Caco-2 (cell line): ENCODE data around the gene PPP2R5C. TPM values are rescaled to one million over a fixed set of nuclear protein-coding genes. Genes with fewer than 3 reads are reported as not detected.

Experiments
- BruUV-seq: library from RNA; stranded (reverse); fragments of 400-500 nt; replicated peaks from 2 replicates; lab custom pipeline; 2021; lab: Mats Ljungman, UMichigan
- CTCF ChIA-PET: fragments of 300-600 bp; sonication (Branson Sonifier 250); formaldehyde crosslinking; loops from one replicate; lab custom pipeline; 2022; ENCODE audit warnings: antibody characterized with exemption; lab: Charles Lee
- POLR2A ChIA-PET: fragments of 300-600 bp; sonication (Branson Sonifier 250); formaldehyde crosslinking; loops from one replicate; lab custom pipeline; 2022; ENCODE audit warnings: antibody characterized with exemption; lab: Charles Lee
- DNase-seq, 2 experiments: peaks; one replicate each; pipeline versions ENCODE4 v3.0.0 to v3.0.0-alpha.2; 2020 to 2022
- H3K27me3 ChIP-seq: replicated peaks from 2 replicates; pipeline ENCODE4 v1.6.0; 2011; ENCODE audit warnings: low read length; ENCODE audit not compliant: control insufficient read depth, insufficient read depth
- H3K36me3 ChIP-seq: 2 replicates; pipeline ENCODE4 v1.5.1; 2011; ENCODE audit warnings: low read length; ENCODE audit not compliant: control insufficient read depth, insufficient read depth
- H3K4me1 ChIP-seq: fragments of 250-450 bp; sonication (Bioruptor Pico); 2 replicates; pipeline ENCODE4 v1.5.1; 2020; ENCODE audit warnings: mild to moderate bottlenecking
- H3K4me3 ChIP-seq: 2 replicates; pipeline ENCODE4 v1.5.1; 2011; ENCODE audit warnings: low read depth, mild to moderate bottlenecking, control low read depth, low read length
- H3K9me3 ChIP-seq: fragments of 250-450 bp; sonication (Bioruptor Pico); 2 replicates; pipeline ENCODE4 v1.5.1; 2020; ENCODE audit warnings: mild to moderate bottlenecking, moderate library complexity
- H3K27ac Mint-ChIP-seq: one replicate; pipeline ENCODE4 v1.8.0; 2022; ENCODE audit warnings: mixed read lengths; ENCODE audit not compliant: unreplicated experiment
- H3K27me3 Mint-ChIP-seq: one replicate; pipeline ENCODE4 v1.8.0; 2022; ENCODE audit warnings: mixed read lengths; ENCODE audit not compliant: insufficient read depth, unreplicated experiment
- H3K36me3 Mint-ChIP-seq: one replicate; pipeline ENCODE4 v1.8.0; 2022; ENCODE audit warnings: mild to moderate bottlenecking, mixed read lengths; ENCODE audit not compliant: insufficient read depth, unreplicated experiment
- H3K4me1 Mint-ChIP-seq: one replicate; pipeline ENCODE4 v1.8.0; 2022; ENCODE audit warnings: low read depth, mixed read lengths; ENCODE audit not compliant: unreplicated experiment
- H3K4me3 Mint-ChIP-seq: one replicate; pipeline ENCODE4 v1.8.0; 2022; ENCODE audit warnings: mild to moderate bottlenecking, moderate library complexity, mixed read lengths; ENCODE audit not compliant: unreplicated experiment
- H3K9me3 Mint-ChIP-seq: one replicate; pipeline ENCODE4 v1.8.0; 2022; ENCODE audit warnings: mixed read lengths; ENCODE audit not compliant: unreplicated experiment
- intact Hi-C: fragments of 100-400 bp; cut with micrococcal nuclease; formaldehyde crosslinking; loops from one replicate; pipeline ENCODE4 v1.10.0; 2022; ENCODE audit not compliant: unreplicated experiment
- total RNA-seq: library from RNA; stranded (reverse); gene quantifications from 2 replicates; pipeline ENCODE4 v1.2.3, GENCODE V29; 2022
- TF ChIP-seq, protein P1 (sequence below), 2 experiments: fragments of 200-600 bp in 1 of 2; IDR thresholded peaks; 1 replicate in 1 of 2; 2 replicates in 1 of 2; pipeline versions ENCODE4 v1.5.1 to v1.8.0; 2011 to 2022; ENCODE audit warnings: antibody characterized with exemption in 1 of 2, control low read depth in 1 of 2, inconsistent platforms in 1 of 2, low read depth in 1 of 2, low read length in 1 of 2, mild to moderate bottlenecking in 1 of 2, moderate library complexity in 1 of 2; ENCODE audit not compliant: insufficient read depth in 1 of 2, severe bottlenecking in 1 of 2, unreplicated experiment in 1 of 2

The PPP2R5C gene
- total RNA-seq, 1 experiment from 2014 or later = 97.5 TPM

DNA sequence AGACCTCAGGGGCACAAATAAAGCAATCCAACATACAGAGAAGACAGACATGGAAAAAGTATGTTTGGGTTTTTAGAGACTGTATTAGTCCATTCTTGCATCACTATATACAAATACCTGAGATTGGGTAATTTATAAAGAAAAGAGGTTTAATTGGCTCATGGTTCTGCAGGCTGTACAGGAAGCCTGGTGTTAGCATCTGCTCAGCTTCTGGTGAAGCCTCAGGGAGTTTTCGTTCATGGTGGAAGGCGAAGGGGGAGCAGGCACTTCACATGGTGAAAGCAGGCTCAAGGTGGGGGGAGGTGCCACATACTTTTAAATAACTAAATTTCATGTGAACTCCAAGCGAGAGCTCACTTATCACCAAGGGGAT lies 3.7 kb upstream of the PPP2R5C start:
- Mint-ChIP-seq H3K4me3 (no peak overlapping the region), H3K27me3 (peaks cover 21% of the 10 kb centered on the region), H3K9me3 (no peaks in the 10 kb centered on the region), H3K4me1 (no peaks in the 10 kb centered on the region), H3K36me3 (no peaks in the 10 kb centered on the region), H3K27ac (no peak overlapping the region)
- intact Hi-C loops = no loop called here
- H3K27me3 ChIP-seq = no peaks in the 10 kb centered on the region
- no peaks in the 10 kb centered on the region for H3K9me3 ChIP-seq
- CTCF ChIA-PET = no interaction called here
- no TSS peak for BruUV-seq
- TF ChIP-seq, protein P1, sequence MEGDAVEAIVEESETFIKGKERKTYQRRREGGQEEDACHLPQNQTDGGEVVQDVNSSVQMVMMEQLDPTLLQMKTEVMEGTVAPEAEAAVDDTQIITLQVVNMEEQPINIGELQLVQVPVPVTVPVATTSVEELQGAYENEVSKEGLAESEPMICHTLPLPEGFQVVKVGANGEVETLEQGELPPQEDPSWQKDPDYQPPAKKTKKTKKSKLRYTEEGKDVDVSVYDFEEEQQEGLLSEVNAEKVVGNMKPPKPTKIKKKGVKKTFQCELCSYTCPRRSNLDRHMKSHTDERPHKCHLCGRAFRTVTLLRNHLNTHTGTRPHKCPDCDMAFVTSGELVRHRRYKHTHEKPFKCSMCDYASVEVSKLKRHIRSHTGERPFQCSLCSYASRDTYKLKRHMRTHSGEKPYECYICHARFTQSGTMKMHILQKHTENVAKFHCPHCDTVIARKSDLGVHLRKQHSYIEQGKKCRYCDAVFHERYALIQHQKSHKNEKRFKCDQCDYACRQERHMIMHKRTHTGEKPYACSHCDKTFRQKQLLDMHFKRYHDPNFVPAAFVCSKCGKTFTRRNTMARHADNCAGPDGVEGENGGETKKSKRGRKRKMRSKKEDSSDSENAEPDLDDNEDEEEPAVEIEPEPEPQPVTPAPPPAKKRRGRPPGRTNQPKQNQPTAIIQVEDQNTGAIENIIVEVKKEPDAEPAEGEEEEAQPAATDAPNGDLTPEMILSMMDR (IDR thresholded peaks at IDR 0.05; ENCODE audit: insufficient read depth in 1 of 2, low read depth in 1 of 2, low read length in 1 of 2, severe bottlenecking in 1 of 2, unreplicated experiment in 1 of 2) = no peak
- POLR2A ChIA-PET = no interaction called here
- no peak for DNase-seq
- H3K4me3 ChIP-seq = no peak overlapping the region
- 0 out of 2 replicates have a peak, but pooled peaks cover 3% of the 10 kb centered on the region for H3K4me1 ChIP-seq
- no peaks in the 10 kb centered on the region for H3K36me3 ChIP-seq

DNA sequence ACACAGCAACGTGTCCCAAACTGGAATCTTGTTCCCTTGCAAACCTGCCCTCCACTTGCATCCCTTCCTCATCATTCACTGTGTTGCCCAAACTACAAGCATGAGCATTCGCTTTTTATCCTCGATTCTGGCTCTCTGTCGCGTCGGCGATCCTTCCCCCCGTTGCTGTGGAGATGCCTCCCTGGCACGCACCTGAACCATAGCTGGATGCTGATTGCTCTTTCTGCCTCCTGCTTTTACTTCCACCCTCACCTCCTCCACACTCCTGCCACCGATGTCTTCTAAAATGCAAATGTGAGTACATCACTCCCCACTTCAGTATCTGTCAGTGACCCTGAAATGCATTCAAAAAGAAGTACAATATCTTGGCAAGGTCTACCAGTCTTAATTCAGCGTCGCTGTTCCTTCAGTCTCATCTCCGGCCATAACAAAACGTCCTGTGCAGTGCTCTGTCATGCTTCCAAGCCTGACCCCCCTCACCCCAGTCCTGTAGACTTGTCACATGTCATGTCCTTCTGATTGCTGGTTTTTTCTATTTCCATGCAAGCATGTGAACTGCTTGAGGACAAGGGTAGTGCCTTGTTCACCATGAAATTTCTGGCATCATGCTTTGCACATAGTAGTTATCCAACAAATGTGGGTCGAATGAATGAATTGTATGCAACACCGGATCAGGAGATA lies 2.5 kb upstream of the PPP2R5C start:
- 0 out of 2 replicates have a peak, but pooled peaks cover 3% of the 10 kb centered on the region for H3K4me1 ChIP-seq

DNA sequence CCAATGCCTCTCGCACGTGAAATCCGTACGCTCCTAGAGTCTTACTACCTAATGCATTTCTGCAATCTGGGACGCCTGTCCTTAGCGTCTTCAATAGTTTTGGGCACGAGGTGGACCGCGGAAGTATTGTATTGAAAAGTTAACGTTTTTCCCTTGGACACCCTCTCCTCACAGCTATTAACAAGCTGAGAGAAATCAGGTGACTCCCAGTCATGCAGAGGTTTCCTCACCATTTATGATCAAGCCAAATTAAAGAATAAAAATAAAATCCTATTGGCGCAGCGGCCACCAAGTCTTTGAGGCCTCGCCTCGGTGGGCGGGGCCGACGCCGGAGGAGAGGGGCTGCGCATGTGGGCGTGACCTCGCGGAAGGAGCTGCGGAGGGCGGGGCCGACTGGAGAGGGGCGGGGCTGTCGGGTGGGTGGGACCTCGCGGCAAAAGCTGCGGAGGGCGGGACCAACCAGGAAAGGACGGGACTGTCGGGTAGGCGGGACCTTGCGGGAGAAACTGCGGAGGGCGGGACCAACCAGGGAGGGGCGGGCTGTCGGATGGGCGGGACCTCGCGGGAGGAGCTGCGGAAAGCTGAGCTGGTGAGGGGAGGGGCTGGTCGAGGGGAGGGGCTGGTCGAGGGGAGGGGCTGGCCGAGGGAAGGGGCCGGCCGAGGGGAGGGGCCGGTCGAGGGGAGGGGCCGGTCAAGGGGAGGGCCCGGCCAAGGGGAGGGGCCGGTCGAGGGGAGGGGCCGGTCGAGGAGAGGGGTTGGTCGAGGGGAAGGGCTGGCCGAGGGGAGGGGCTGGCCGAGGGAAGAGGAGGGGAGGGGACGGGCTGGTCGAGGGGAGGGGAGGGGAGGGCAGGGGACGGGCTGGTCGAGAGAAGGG lies 1.1 kb upstream of the PPP2R5C start:
- Histone ChIP-seq H3K4me1 (0 out of 2 replicates have a peak, but pooled peaks cover 3% of the 10 kb centered on the region), H3K36me3 (no peaks in the 10 kb centered on the region), H3K27me3 (no peaks in the 10 kb centered on the region), H3K9me3 (no peaks in the 10 kb centered on the region), H3K4me3 (peak overlapping the region; percentile 89)
- TF ChIP-seq, protein P1 (IDR thresholded peaks at IDR 0.05; ENCODE audit: insufficient read depth in 1 of 2, low read depth in 1 of 2, low read length in 1 of 2, severe bottlenecking in 1 of 2, unreplicated experiment in 1 of 2) = no peak
- no peaks in the 10 kb centered on the region for H3K4me1 Mint-ChIP-seq
- peak overlapping the region; percentile 76 for H3K4me3 Mint-ChIP-seq
- H3K27ac Mint-ChIP-seq = no peak overlapping the region
- H3K36me3 Mint-ChIP-seq = no peaks in the 10 kb centered on the region
- no TSS peak for BruUV-seq
- ChIA-PET POLR2A (interaction anchor here (0.8 to 1.8 kb wide), 3 partner anchors 29 to 188 kb away, joined by 4 to 36 read pairs (median 4); no protein-coding TSS in a partner anchor), CTCF (interaction anchor here (0.6 to 1.1 kb wide), 10 partner anchors 9 to 474 kb away, joined by 3 to 13 read pairs (median 4); no protein-coding TSS in a partner anchor)
- intact Hi-C loops = loop anchor here (2.0 to 5.0 kb wide), 3 partner anchors 50 to 187 kb away; no protein-coding TSS in a partner anchor
- DNase-seq = peak; percentile 94 to 98
- no peaks in the 10 kb centered on the region for H3K9me3 Mint-ChIP-seq
- peaks cover 15% of the 10 kb centered on the region for H3K27me3 Mint-ChIP-seq

More for the DNA sequence above, 2.5 kb upstream of the PPP2R5C start:
- intact Hi-C loops = no loop called here
- no peaks in the 10 kb centered on the region for H3K27me3 ChIP-seq
- no TSS peak for BruUV-seq
- H3K27me3 Mint-ChIP-seq = peaks cover 20% of the 10 kb centered on the region
- no peak overlapping the region for H3K4me3 Mint-ChIP-seq
- TF ChIP-seq, protein P1 (IDR thresholded peaks at IDR 0.05; ENCODE audit: insufficient read depth in 1 of 2, low read depth in 1 of 2, low read length in 1 of 2, severe bottlenecking in 1 of 2, unreplicated experiment in 1 of 2) = no peak
- POLR2A ChIA-PET = no interaction called here
- no peak overlapping the region for H3K4me3 ChIP-seq
- H3K27ac Mint-ChIP-seq = no peak overlapping the region
- CTCF ChIA-PET = no interaction called here
- no peaks in the 10 kb centered on the region for H3K36me3 ChIP-seq
- no peak for DNase-seq
- H3K9me3 Mint-ChIP-seq = no peaks in the 10 kb centered on the region
- no peaks in the 10 kb centered on the region for H3K36me3 Mint-ChIP-seq
- no peaks in the 10 kb centered on the region for H3K4me1 Mint-ChIP-seq
- no peaks in the 10 kb centered on the region for H3K9me3 ChIP-seq
